ENCODE measurements around the gene NDUFV3. TPM values are rescaled to one million over a fixed set of nuclear protein-coding genes. Genes with fewer than 3 reads are reported as not detected.

NDUFV3 gene
- total and polyA plus RNA-seq, 2 of the 8 experiments (the other 6 are each of a cell fraction or from before 2014, with no cell fraction given), result 17.0 to 44.4 TPM

GRCh38 chr21:42942244-42942643, 49.1 kb downstream of the NDUFV3 start:
- no peak overlapping the region for H2BK120ac ChIP-seq (replicated peaks; ENCODE audit: low read depth, low read length)
- H2AFZ ChIP-seq (ENCODE audit: low read length), result no peak overlapping the region
- no peak overlapping the region for H4K5ac ChIP-seq (ENCODE audit: insufficient read length, low read depth, low read length)
- no peak overlapping the region for H4K91ac ChIP-seq (replicated peaks; ENCODE audit: insufficient read length, low read length)
- H3K79me1 ChIP-seq (ENCODE audit: low read depth, low read length), result no peaks in the 10 kb centered on the region
- no peak for DNase-seq (ENCODE audit: low read depth in 1 of 2, low spot score in 2 of 2)
- H3K23me2 ChIP-seq (ENCODE audit: low read depth, low read length), result no peaks in the 10 kb centered on the region
- no peak overlapping the region for H3K4me3 ChIP-seq (ENCODE audit: extremely low read depth in 1 of 4, insufficient read depth in 2 of 4, low read depth in 3 of 4, low read length in 4 of 4)
- no peak overlapping the region for H3K23ac ChIP-seq (ENCODE audit: insufficient read length)
- no peak overlapping the region for H3K14ac ChIP-seq (ENCODE audit: insufficient read length)
- no peak overlapping the region for H2AK5ac ChIP-seq (ENCODE audit: low read depth, low read length)
- H4K20me1 ChIP-seq (replicated peaks in 1 of 2; ENCODE audit: control insufficient read depth in 1 of 2, insufficient read depth in 2 of 2, low read length in 2 of 2), result no peaks in the 10 kb centered on the region
- H3K9ac ChIP-seq (replicated peaks in 1 of 4; ENCODE audit: extremely low read depth in 1 of 4, low read depth in 3 of 4, low read length in 3 of 4), result no peak overlapping the region
- no peak for FAIRE-seq
- 91% methylated on average over 6 of the region's 6 CpGs; no CpG with 5 or more reads in 1 of the 2 experiments for WGBS, 2 experiments (ENCODE audit: extremely low coverage in 1 of 2, insufficient coverage in 1 of 2, insufficient read length in 1 of 2, insufficient replicate concordance in 2 of 2, low coverage in 1 of 2, low lambda C conversion rate in 2 of 2, missing lambda C conversion rate in 1 of 2)
- H3K56ac ChIP-seq (replicated peaks; ENCODE audit: insufficient read length, low read depth, low read length), result no peak overlapping the region
- no peaks in the 10 kb centered on the region for H3K27me3 ChIP-seq (replicated peaks in 1 of 4; ENCODE audit: control insufficient read depth in 3 of 4, extremely low read depth in 1 of 4, insufficient read depth in 3 of 4, low read length in 3 of 4)
- TF ChIP-seq, protein P1, sequence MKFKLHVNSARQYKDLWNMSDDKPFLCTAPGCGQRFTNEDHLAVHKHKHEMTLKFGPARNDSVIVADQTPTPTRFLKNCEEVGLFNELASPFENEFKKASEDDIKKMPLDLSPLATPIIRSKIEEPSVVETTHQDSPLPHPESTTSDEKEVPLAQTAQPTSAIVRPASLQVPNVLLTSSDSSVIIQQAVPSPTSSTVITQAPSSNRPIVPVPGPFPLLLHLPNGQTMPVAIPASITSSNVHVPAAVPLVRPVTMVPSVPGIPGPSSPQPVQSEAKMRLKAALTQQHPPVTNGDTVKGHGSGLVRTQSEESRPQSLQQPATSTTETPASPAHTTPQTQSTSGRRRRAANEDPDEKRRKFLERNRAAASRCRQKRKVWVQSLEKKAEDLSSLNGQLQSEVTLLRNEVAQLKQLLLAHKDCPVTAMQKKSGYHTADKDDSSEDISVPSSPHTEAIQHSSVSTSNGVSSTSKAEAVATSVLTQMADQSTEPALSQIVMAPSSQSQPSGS (IDR thresholded peaks at IDR 0.05; ENCODE audit: low read length), result no peak
- TF ChIP-seq CBX5 (IDR thresholded peaks at IDR 0.05; ENCODE audit: low read depth, low read length), result no peak
- TF ChIP-seq, protein P2, sequence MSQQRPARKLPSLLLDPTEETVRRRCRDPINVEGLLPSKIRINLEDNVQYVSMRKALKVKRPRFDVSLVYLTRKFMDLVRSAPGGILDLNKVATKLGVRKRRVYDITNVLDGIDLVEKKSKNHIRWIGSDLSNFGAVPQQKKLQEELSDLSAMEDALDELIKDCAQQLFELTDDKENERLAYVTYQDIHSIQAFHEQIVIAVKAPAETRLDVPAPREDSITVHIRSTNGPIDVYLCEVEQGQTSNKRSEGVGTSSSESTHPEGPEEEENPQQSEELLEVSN (IDR thresholded peaks at IDR 0.05), result peak; percentile 30; the same call in 1 of the 2 replicates
- H3K79me2 ChIP-seq (ENCODE audit: control insufficient read depth in 1 of 2, insufficient read depth in 2 of 2, low read length in 2 of 2), result no peaks in the 10 kb centered on the region
- H4K8ac ChIP-seq (ENCODE audit: extremely low read depth, insufficient read depth, low read length), result no peak overlapping the region
- no peak overlapping the region for H2BK12ac ChIP-seq (ENCODE audit: low read depth, low read length)
- H3K36me3 ChIP-seq (ENCODE audit: control insufficient read depth in 2 of 4, insufficient read depth in 4 of 4, low read length in 3 of 4), result no peaks in the 10 kb centered on the region
- CTCF ChIA-PET (ENCODE audit: partially characterized antibody), result interaction anchor here (0.5 to 1.1 kb wide), 3 partner anchors 8 to 77 kb away, joined by 3 to 4 read pairs (median 4); no protein-coding TSS in a partner anchor
- H2BK20ac ChIP-seq (ENCODE audit: low read length), result peak overlapping the region; percentile 74; the same call in 1 of the 2 replicates
- H3K18ac ChIP-seq (ENCODE audit: extremely low read depth, low read length), result no peak overlapping the region
- no peak overlapping the region for H2BK5ac ChIP-seq (ENCODE audit: low read depth, low read length)
- H3K4me2 ChIP-seq (ENCODE audit: insufficient read depth in 1 of 2, low read depth in 2 of 2, low read length in 2 of 2), result no peak overlapping the region
- peaks cover 0 to 15% (median 7%) of the 10 kb centered on the region in 4 experiments; a peak in 6 of 7 replicates for H3K4me1 ChIP-seq (replicated peaks in 1 of 4; ENCODE audit: control insufficient read depth in 3 of 4, insufficient read depth in 4 of 4, low read length in 3 of 4)
- no peak overlapping the region for H3K27ac ChIP-seq (ENCODE audit: low read depth, low read length)
- POLR2A ChIA-PET (ENCODE audit: partially characterized antibody), result interaction anchor here (1.2 to 1.5 kb wide), 2 partner anchors 14 to 32 kb away, joined by 3 to 4 read pairs; partner anchors contain the start of gene PKNOX1
- no peak overlapping the region for H3K4ac ChIP-seq (replicated peaks; ENCODE audit: insufficient read length, low read depth, low read length)
- H2BK15ac ChIP-seq (ENCODE audit: low read length), result 0 out of 2 replicates have a peak overlapping the region, but pooled peaks have one; percentile 1
- no peaks in the 10 kb centered on the region for H3K9me3 ChIP-seq (ENCODE audit: insufficient read depth in 2 of 2, low read depth in 1 of 2, low read length in 1 of 2)

Measured in H1 (cell line).